Astrocyte (in vitro differentiated cells and primary cell): ENCODE data around the gene SPATA32. TPM values are rescaled to one million over a fixed set of nuclear protein-coding genes. Genes with fewer than 3 reads are reported as not detected.

Source experiments
- DNase-seq: peaks from one replicate; pipeline ENCODE4 v3.0.0-alpha.2; 2010; ENCODE audit warnings: low read depth
- FAIRE-seq: peaks from 2 replicates; lab custom pipeline; 2011; peaks lifted over from hg19 to GRCh38; lab: Jason Lieb, UNC
- H2AFZ ChIP-seq: 2 replicates; pipeline ENCODE4 v1.6.0; 2012; ENCODE audit warnings: low read depth, low read length, inconsistent platforms
- H3K27ac ChIP-seq: 2 replicates; pipeline ENCODE4 v1.5.1; 2011; ENCODE audit warnings: low read depth, low read length, inconsistent platforms
- H3K27me3 ChIP-seq: 2 replicates; pipeline ENCODE4 v1.6.0; 2011; ENCODE audit warnings: low read length, inconsistent platforms; ENCODE audit not compliant: insufficient read depth
- H3K36me3 ChIP-seq: 2 replicates; pipeline ENCODE4 v1.5.1; 2011; ENCODE audit warnings: low read length, inconsistent platforms; ENCODE audit not compliant: insufficient read depth
- H3K4me1 ChIP-seq: 2 replicates; pipeline ENCODE4 v1.5.1; 2011; ENCODE audit warnings: low read length, inconsistent platforms; ENCODE audit not compliant: insufficient read depth
- H3K4me2 ChIP-seq: 2 replicates; pipeline ENCODE4 v1.6.0; 2012; ENCODE audit warnings: low read length, inconsistent platforms
- H3K4me3 ChIP-seq: 2 replicates; pipeline ENCODE4 v1.5.1; 2011; ENCODE audit warnings: low read depth, mild to moderate bottlenecking, low read length, inconsistent platforms; ENCODE audit not compliant: insufficient read depth
- H3K79me2 ChIP-seq: 2 replicates; pipeline ENCODE4 v1.6.0; 2012; ENCODE audit warnings: mild to moderate bottlenecking, low read length, inconsistent platforms; ENCODE audit not compliant: insufficient read depth
- H3K9ac ChIP-seq: 2 replicates; pipeline ENCODE4 v1.6.0; 2012; ENCODE audit warnings: mild to moderate bottlenecking, low read length, inconsistent platforms
- H3K9me3 ChIP-seq: 2 replicates; pipeline ENCODE4 v1.5.1; 2012; ENCODE audit warnings: low read depth, mild to moderate bottlenecking, low read length, inconsistent platforms; ENCODE audit not compliant: insufficient read depth
- H4K20me1 ChIP-seq: 2 replicates; pipeline ENCODE4 v1.6.0; 2012; ENCODE audit warnings: low read length, inconsistent platforms; ENCODE audit not compliant: insufficient read depth
- H3K27ac Mint-ChIP-seq: one replicate; pipeline ENCODE4 v1.8.0; 2021; ENCODE audit warnings: mild to moderate bottlenecking, mixed read lengths; ENCODE audit not compliant: unreplicated experiment
- H3K27me3 Mint-ChIP-seq: one replicate; pipeline ENCODE4 v1.8.0; 2021; ENCODE audit warnings: low read depth, mixed read lengths; ENCODE audit not compliant: unreplicated experiment
- H3K36me3 Mint-ChIP-seq: one replicate; pipeline ENCODE4 v1.8.0; 2021; ENCODE audit warnings: low read depth, mixed read lengths; ENCODE audit not compliant: unreplicated experiment
- H3K4me1 Mint-ChIP-seq: one replicate; pipeline ENCODE4 v1.8.0; 2021; ENCODE audit warnings: low read depth, mixed read lengths; ENCODE audit not compliant: unreplicated experiment
- H3K4me3 Mint-ChIP-seq: one replicate; pipeline ENCODE4 v1.8.0; 2021; ENCODE audit warnings: mild to moderate bottlenecking, moderate library complexity, mixed read lengths; ENCODE audit not compliant: unreplicated experiment
- H3K9me3 Mint-ChIP-seq: one replicate; pipeline ENCODE4 v1.8.0; 2021; ENCODE audit warnings: mild to moderate bottlenecking, mixed read lengths; ENCODE audit not compliant: unreplicated experiment
- EZH2 ChIP-seq: IDR thresholded peaks from 2 replicates; pipeline ENCODE4 v1.6.1; 2012; ENCODE audit warnings: mild to moderate bottlenecking, low read length, inconsistent platforms; ENCODE audit not compliant: insufficient read depth
- total RNA-seq: library from RNA; stranded (reverse); gene quantifications from 2 replicates; pipeline ENCODE4 v1.2.1, GENCODE V29; 2021
- TF ChIP-seq, protein P1 (sequence below): IDR thresholded peaks from 2 replicates; pipeline ENCODE4 v1.5.1; 2011; ENCODE audit warnings: low read depth, mild to moderate bottlenecking, inconsistent platforms, low read length, moderate library complexity; ENCODE audit not compliant: insufficient read depth

Gene SPATA32
- total RNA-seq, 1 donor from 2014 or later: not detected

DNA sequence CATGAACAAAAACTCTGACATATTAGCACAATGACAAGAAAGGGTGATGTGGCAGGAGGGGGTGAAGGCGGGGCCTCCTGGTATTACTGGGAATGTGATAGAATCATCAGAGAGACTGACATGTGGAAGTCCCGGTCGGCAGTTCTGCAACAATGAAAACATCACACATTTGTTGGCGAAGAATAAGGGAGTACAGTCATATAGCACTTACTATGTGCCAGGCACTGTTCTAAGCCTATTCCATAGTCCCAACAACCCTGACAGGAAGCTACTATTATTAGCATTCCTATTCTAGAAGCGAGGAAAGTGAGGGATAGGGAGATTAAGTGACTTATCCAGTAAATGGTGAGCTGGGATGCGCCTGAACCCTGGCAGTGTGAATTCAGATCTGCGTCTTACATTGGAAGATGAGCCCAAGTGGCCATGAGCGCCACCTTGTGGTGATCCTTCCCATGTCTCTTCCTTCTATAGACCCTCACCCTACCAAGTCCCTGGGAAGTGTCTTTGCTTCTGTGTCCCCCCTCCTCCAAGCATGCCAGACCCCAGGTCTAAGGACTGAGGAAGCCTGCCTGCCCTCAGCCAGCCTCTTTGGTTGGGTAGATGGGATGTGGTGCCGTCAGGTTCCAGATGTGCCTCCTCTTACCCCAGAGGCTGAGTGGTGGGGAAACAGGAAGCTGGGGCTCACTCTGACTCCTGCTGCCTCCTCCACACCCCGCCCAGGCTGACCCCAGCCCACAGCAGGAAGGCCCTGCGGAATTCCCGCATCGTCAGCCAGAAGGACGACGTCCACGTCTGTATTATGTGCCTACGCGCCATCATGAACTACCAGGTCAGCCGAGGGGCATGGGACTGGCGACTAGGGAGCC, 26.2 kb downstream of the SPATA32 start:
- H4K20me1 ChIP-seq: no peaks in the 10 kb centered on the region
- no peaks in the 10 kb centered on the region for H3K79me2 ChIP-seq
- Mint-ChIP-seq H3K27me3 (peaks cover 61% of the 10 kb centered on the region), H3K27ac (no peak overlapping the region), H3K9me3 (no peaks in the 10 kb centered on the region), H3K4me3 (no peak overlapping the region), H3K4me1 (no peaks in the 10 kb centered on the region), H3K36me3 (peaks cover 14% of the 10 kb centered on the region)
- H3K27ac ChIP-seq: no peak overlapping the region
- H3K27me3 ChIP-seq: peaks cover 10% of the 10 kb centered on the region
- H3K36me3 ChIP-seq: no peaks in the 10 kb centered on the region
- no peaks in the 10 kb centered on the region for H3K9me3 ChIP-seq
- peak; percentile 40 for DNase-seq
- no peak overlapping the region for H2AFZ ChIP-seq
- TF ChIP-seq EZH2: no peak
- TF ChIP-seq, protein P1, sequence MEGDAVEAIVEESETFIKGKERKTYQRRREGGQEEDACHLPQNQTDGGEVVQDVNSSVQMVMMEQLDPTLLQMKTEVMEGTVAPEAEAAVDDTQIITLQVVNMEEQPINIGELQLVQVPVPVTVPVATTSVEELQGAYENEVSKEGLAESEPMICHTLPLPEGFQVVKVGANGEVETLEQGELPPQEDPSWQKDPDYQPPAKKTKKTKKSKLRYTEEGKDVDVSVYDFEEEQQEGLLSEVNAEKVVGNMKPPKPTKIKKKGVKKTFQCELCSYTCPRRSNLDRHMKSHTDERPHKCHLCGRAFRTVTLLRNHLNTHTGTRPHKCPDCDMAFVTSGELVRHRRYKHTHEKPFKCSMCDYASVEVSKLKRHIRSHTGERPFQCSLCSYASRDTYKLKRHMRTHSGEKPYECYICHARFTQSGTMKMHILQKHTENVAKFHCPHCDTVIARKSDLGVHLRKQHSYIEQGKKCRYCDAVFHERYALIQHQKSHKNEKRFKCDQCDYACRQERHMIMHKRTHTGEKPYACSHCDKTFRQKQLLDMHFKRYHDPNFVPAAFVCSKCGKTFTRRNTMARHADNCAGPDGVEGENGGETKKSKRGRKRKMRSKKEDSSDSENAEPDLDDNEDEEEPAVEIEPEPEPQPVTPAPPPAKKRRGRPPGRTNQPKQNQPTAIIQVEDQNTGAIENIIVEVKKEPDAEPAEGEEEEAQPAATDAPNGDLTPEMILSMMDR: peak; percentile 70
- H3K9ac ChIP-seq: no peak overlapping the region
- peak; percentile 55 for FAIRE-seq
- no peak overlapping the region for H3K4me2 ChIP-seq
- no peaks in the 10 kb centered on the region for H3K4me1 ChIP-seq
- no peak overlapping the region for H3K4me3 ChIP-seq

- no peak overlapping the region for H3K4me2 ChIP-seq
- no peak overlapping the region for H3K27ac Mint-ChIP-seq
- no peaks in the 10 kb centered on the region for H3K4me1 ChIP-seq
- no peak overlapping the region for H3K4me3 ChIP-seq
- FAIRE-seq (no peak), DNase-seq (no peak)
- TF ChIP-seq EZH2: no peak
- TF ChIP-seq, protein P1: peak; percentile 10
- H3K36me3 Mint-ChIP-seq: peaks cover 14% of the 10 kb centered on the region
- no peaks in the 10 kb centered on the region for H3K36me3 ChIP-seq
- H3K4me3 Mint-ChIP-seq: no peak overlapping the region
- no peaks in the 10 kb centered on the region for H3K4me1 Mint-ChIP-seq
- H3K27ac ChIP-seq: no peak overlapping the region
- peaks cover 54% of the 10 kb centered on the region for H3K27me3 Mint-ChIP-seq
- H4K20me1 ChIP-seq: no peaks in the 10 kb centered on the region
- peaks cover 6% of the 10 kb centered on the region for H3K27me3 ChIP-seq
- H3K9ac ChIP-seq: no peak overlapping the region
- no peaks in the 10 kb centered on the region for H3K9me3 ChIP-seq
- H2AFZ ChIP-seq: no peak overlapping the region
- no peaks in the 10 kb centered on the region for H3K79me2 ChIP-seq
- no peaks in the 10 kb centered on the region for H3K9me3 Mint-ChIP-seq
Measured at GRCh38 chr17:45234641-45235415, 27.1 kb downstream of the SPATA32 start.
